H9 (cell line): ENCODE results near the gene ARHGAP5. TPM values are rescaled to one million over a fixed set of nuclear protein-coding genes. Genes with fewer than 3 reads are reported as not detected.

Experiments used
- DNase-seq: peaks from one replicate; pipeline ENCODE4 v3.0.0-alpha.2; 2017
- H2AFZ ChIP-seq: one replicate; pipeline ENCODE4 v1.6.1; 2013; ENCODE audit warnings: mild to moderate bottlenecking, low read length, control low read depth, moderate library complexity
- H2AK5ac ChIP-seq: 2 replicates; pipeline ENCODE4 v1.6.1; 2013; ENCODE audit warnings: low read length, control low read depth, mixed read lengths; ENCODE audit not compliant: insufficient read length
- H2BK120ac ChIP-seq: one replicate; pipeline ENCODE4 v1.6.1; 2013; ENCODE audit warnings: low read depth, mild to moderate bottlenecking, low read length, control low read depth, inconsistent platforms; ENCODE audit not compliant: poor library complexity, severe bottlenecking
- H2BK12ac ChIP-seq: 2 replicates; pipeline ENCODE4 v1.6.1; 2013; ENCODE audit warnings: low read length, control low read depth, mixed read lengths, low read depth; ENCODE audit not compliant: insufficient read length
- H2BK15ac ChIP-seq: 2 replicates; pipeline ENCODE4 v1.6.1; 2013; ENCODE audit warnings: low read depth, low read length, control low read depth
- H2BK20ac ChIP-seq: one replicate; pipeline ENCODE4 v1.6.1; 2013; ENCODE audit warnings: low read depth, mild to moderate bottlenecking, low read length, control low read depth, inconsistent platforms; ENCODE audit not compliant: poor library complexity, severe bottlenecking
- H2BK5ac ChIP-seq: 2 replicates; pipeline ENCODE4 v1.6.1; 2013; ENCODE audit warnings: low read length, control low read depth, mixed read lengths; ENCODE audit not compliant: insufficient read length
- H3K14ac ChIP-seq: 2 replicates; pipeline ENCODE4 v1.6.1; 2013; ENCODE audit warnings: low read length, control low read depth; ENCODE audit not compliant: insufficient read depth
- H3K18ac ChIP-seq: 2 replicates; pipeline ENCODE4 v1.6.1; 2013; ENCODE audit warnings: low read depth, mild to moderate bottlenecking, mixed read lengths, low read length, control low read depth; ENCODE audit not compliant: insufficient read length
- H3K23ac ChIP-seq: 2 replicates; pipeline ENCODE4 v1.6.1; 2013; ENCODE audit warnings: low read length, control low read depth, mixed read lengths, low read depth; ENCODE audit not compliant: insufficient read length
- H3K23me2 ChIP-seq: 2 replicates; pipeline ENCODE4 v1.6.1; 2013; ENCODE audit warnings: low read depth, mild to moderate bottlenecking, mixed read lengths, low read length, control low read depth; ENCODE audit not compliant: insufficient read length, poor library complexity, severe bottlenecking
- H3K27ac ChIP-seq: 2 replicates; pipeline ENCODE4 v1.5.1; 2013; ENCODE audit warnings: low read length, control low read depth, mixed read lengths, low read depth; ENCODE audit not compliant: insufficient read length
- H3K27me3 ChIP-seq: 2 replicates; pipeline ENCODE4 v1.6.1; 2013; ENCODE audit warnings: low read length, control low read depth, inconsistent platforms; ENCODE audit not compliant: insufficient read depth
- H3K4ac ChIP-seq: 2 replicates; pipeline ENCODE4 v1.6.1; 2013; ENCODE audit warnings: low read depth, mild to moderate bottlenecking, control low read depth, inconsistent platforms, low read length, moderate library complexity
- H3K4me1 ChIP-seq: 2 replicates; pipeline ENCODE4 v1.6.1; 2013; ENCODE audit warnings: low read length, control low read depth, inconsistent platforms; ENCODE audit not compliant: insufficient read depth
- H3K4me2 ChIP-seq: 2 replicates; pipeline ENCODE4 v1.6.1; 2013; ENCODE audit warnings: low read length, control low read depth, mixed read lengths; ENCODE audit not compliant: insufficient read length, insufficient read depth
- H3K56ac ChIP-seq: 2 replicates; pipeline ENCODE4 v1.6.1; 2013; ENCODE audit warnings: low read depth, mild to moderate bottlenecking, mixed read lengths, low read length, control low read depth; ENCODE audit not compliant: insufficient read length
- H3K79me1 ChIP-seq: 2 replicates; pipeline ENCODE4 v1.6.1; 2013; ENCODE audit warnings: low read depth, mild to moderate bottlenecking, moderate library complexity, low read length, control low read depth, inconsistent platforms; ENCODE audit not compliant: insufficient read depth, poor library complexity, severe bottlenecking
- H3K79me2 ChIP-seq: 2 replicates; pipeline ENCODE4 v1.6.1; 2013; ENCODE audit warnings: low read length, control low read depth, inconsistent platforms; ENCODE audit not compliant: insufficient read depth
- H3K9ac ChIP-seq: 2 replicates; pipeline ENCODE4 v1.6.1; 2013; ENCODE audit warnings: low read length, control low read depth, mixed read lengths; ENCODE audit not compliant: insufficient read length; ENCODE audit errors: extremely low read depth
- H3K9me3 ChIP-seq: one replicate; pipeline ENCODE4 v1.6.1; 2013; ENCODE audit warnings: low read depth, low read length, inconsistent platforms; ENCODE audit not compliant: control insufficient read depth
- H3T11ph ChIP-seq: one replicate; pipeline ENCODE4 v1.6.1; 2013; ENCODE audit warnings: mild to moderate bottlenecking, low read length, control low read depth, inconsistent platforms
- H4K20me1 ChIP-seq: one replicate; pipeline ENCODE4 v1.6.1; 2013; ENCODE audit not compliant: control insufficient read depth, insufficient read length, insufficient read depth
- H4K5ac ChIP-seq: 2 replicates; pipeline ENCODE4 v1.6.1; 2013; ENCODE audit warnings: low read depth, mild to moderate bottlenecking, mixed read lengths, low read length, control low read depth; ENCODE audit not compliant: insufficient read length
- H4K8ac ChIP-seq: replicated peaks from 2 replicates; pipeline ENCODE4 v1.6.1; 2013; ENCODE audit warnings: low read length, control low read depth, mixed read lengths, low read depth; ENCODE audit not compliant: insufficient read length
- H4K91ac ChIP-seq: 2 replicates; pipeline ENCODE4 v1.6.1; 2013; ENCODE audit warnings: low read depth, mild to moderate bottlenecking, moderate library complexity, mixed read lengths, low read length, control low read depth; ENCODE audit not compliant: insufficient read length
- H3K27ac Mint-ChIP-seq, 3 experiments: 2 replicates in 2 of 3; 3 replicates in 1 of 3; pipeline ENCODE4 v1.8.0; 2020 to 2021; ENCODE audit warnings: mixed read lengths in 3 of 3, mild to moderate bottlenecking in 1 of 3, moderate library complexity in 1 of 3
- H3K27me3 Mint-ChIP-seq: 2 replicates; pipeline ENCODE4 v1.8.0; 2021; ENCODE audit warnings: low read depth, mild to moderate bottlenecking, moderate library complexity, mixed read lengths
- H3K36me3 Mint-ChIP-seq, 3 experiments: 2 replicates in 2 of 3; 3 replicates in 1 of 3; pipeline ENCODE4 v1.8.0; 2020 to 2021; ENCODE audit warnings: low read depth in 3 of 3, mixed read lengths in 3 of 3; ENCODE audit not compliant: insufficient read depth in 1 of 3
- H3K4me1 Mint-ChIP-seq, 2 experiments: 2 replicates each; pipeline ENCODE4 v1.8.0; 2020; ENCODE audit warnings: mixed read lengths in 2 of 2
- H3K4me3 Mint-ChIP-seq, 2 experiments: 2 replicates in 1 of 2; 3 replicates in 1 of 2; pipeline ENCODE4 v1.8.0; 2020 to 2021; ENCODE audit warnings: mild to moderate bottlenecking in 2 of 2, mixed read lengths in 2 of 2, moderate library complexity in 1 of 2
- H3K9me3 Mint-ChIP-seq, 2 experiments: 2 replicates in 1 of 2; 3 replicates in 1 of 2; pipeline ENCODE4 v1.8.0; 2020; ENCODE audit warnings: mild to moderate bottlenecking in 2 of 2, mixed read lengths in 2 of 2, moderate library complexity in 1 of 2
- CTCF ChIP-seq: fragments of 200-600 bp; sonication (generic); conservative IDR thresholded peaks from 3 replicates; pipeline ENCODE4 v1.8.0; 2021; ENCODE audit warnings: antibody characterized with exemption, mild to moderate bottlenecking
- WGBS: extraction: QIAGEN DNeasy Blood & Tissue Kit; methylation state at CpG from one replicate; pipeline ENCODE4 v1.1.7; 2013; ENCODE audit warnings: missing lambda C conversion rate, low lambda C conversion rate, mixed read lengths; ENCODE audit not compliant: insufficient read length; ENCODE audit errors: extremely low coverage; 5-methylcytosine and 5-hydroxymethylcytosine counted together
- total RNA-seq: library from RNA; stranded (reverse); gene quantifications from 2 replicates; pipeline ENCODE4 v1.2.1, GENCODE V29; 2021

The ARHGAP5 gene
- total RNA-seq, 1 experiment from 2014 or later: 73.8 TPM

- H3K9me3 ChIP-seq: no peaks in the 10 kb centered on the region
- Mint-ChIP-seq H3K36me3 (peaks cover 72 to 78% (median 73%) of the 10 kb centered on the region in 3 experiments), H3K4me3 (no peak overlapping the region), H3K4me1 (no peaks in the 10 kb centered on the region; a peak in 1 of 4 replicates), H3K9me3 (peaks cover 47 to 54% of the 10 kb centered on the region in 2 experiments), H3K27ac (no peak overlapping the region), H3K27me3 (no peaks in the 10 kb centered on the region; the same call in 1 of the 2 replicates)
- no peaks in the 10 kb centered on the region for H3K23me2 ChIP-seq
- DNase-seq: no peak
- no peak overlapping the region for H3K27ac ChIP-seq
- no peak overlapping the region for H2BK20ac ChIP-seq
- H4K5ac ChIP-seq: no peak overlapping the region
- no peaks in the 10 kb centered on the region for H3K27me3 ChIP-seq
- no peaks in the 10 kb centered on the region for H3K4me1 ChIP-seq
- H4K91ac ChIP-seq: no peak overlapping the region
- no CpG with 5 or more reads among the region's 1 CpG for WGBS
- H3K18ac ChIP-seq: no peak overlapping the region
- H3K79me2 ChIP-seq: peaks cover 3% of the 10 kb centered on the region; the same call in 1 of the 2 replicates
- no peak overlapping the region for H3K4me2 ChIP-seq
- H3K9ac ChIP-seq: no peak overlapping the region
- H3K79me1 ChIP-seq: peaks cover 3% of the 10 kb centered on the region
- H2BK12ac ChIP-seq: no peak overlapping the region
- TF ChIP-seq CTCF: no peak
- no peak overlapping the region for H3K23ac ChIP-seq
- H2BK120ac ChIP-seq: no peak overlapping the region
- no peak overlapping the region for H2AFZ ChIP-seq
- no peak overlapping the region for H2BK15ac ChIP-seq
- no peak overlapping the region for H2BK5ac ChIP-seq
- no peaks in the 10 kb centered on the region for H4K20me1 ChIP-seq
- no peak overlapping the region for H2AK5ac ChIP-seq
- H3K14ac ChIP-seq: no peak overlapping the region
- no peak overlapping the region for H4K8ac ChIP-seq
- no peak overlapping the region for H3K4ac ChIP-seq
- H3K56ac ChIP-seq: no peak overlapping the region
- no peak overlapping the region for H3T11ph ChIP-seq
Measured at GRCh38 chr14:32128703-32129102, 51.6 kb downstream of the ARHGAP5 start.
